HUES48 (cell line): ENCODE data around the gene ANKRD63.

ENCODE experiments used
- H3K27ac ChIP-seq: one replicate; pipeline ENCODE4 v1.7.0; 2013; ENCODE audit warnings: low read depth, low read length, inconsistent platforms
- H3K27me3 ChIP-seq: 2 replicates; pipeline ENCODE4 v1.6.1; 2013; ENCODE audit warnings: mild to moderate bottlenecking, low read length; ENCODE audit not compliant: control insufficient read depth, insufficient read depth
- H3K36me3 ChIP-seq: 2 replicates; pipeline ENCODE4 v1.6.1; 2013; ENCODE audit warnings: low read length; ENCODE audit not compliant: control insufficient read depth, insufficient read depth
- H3K4me1 ChIP-seq: 2 replicates; pipeline ENCODE4 v1.6.1; 2013; ENCODE audit warnings: mild to moderate bottlenecking, low read length; ENCODE audit not compliant: control insufficient read depth, insufficient read depth
- H3K4me3 ChIP-seq: 2 replicates; pipeline ENCODE4 v1.5.1; 2013; ENCODE audit warnings: mild to moderate bottlenecking, low read depth, low read length
- H3K9ac ChIP-seq: 2 replicates; pipeline ENCODE4 v1.6.1; 2013; ENCODE audit warnings: mild to moderate bottlenecking, low read depth, low read length, moderate library complexity
- H3K9me3 ChIP-seq: 2 replicates; pipeline ENCODE4 v1.6.1; 2013; ENCODE audit warnings: low read length; ENCODE audit not compliant: control insufficient read depth, insufficient read depth

ANKRD63 gene

DNA sequence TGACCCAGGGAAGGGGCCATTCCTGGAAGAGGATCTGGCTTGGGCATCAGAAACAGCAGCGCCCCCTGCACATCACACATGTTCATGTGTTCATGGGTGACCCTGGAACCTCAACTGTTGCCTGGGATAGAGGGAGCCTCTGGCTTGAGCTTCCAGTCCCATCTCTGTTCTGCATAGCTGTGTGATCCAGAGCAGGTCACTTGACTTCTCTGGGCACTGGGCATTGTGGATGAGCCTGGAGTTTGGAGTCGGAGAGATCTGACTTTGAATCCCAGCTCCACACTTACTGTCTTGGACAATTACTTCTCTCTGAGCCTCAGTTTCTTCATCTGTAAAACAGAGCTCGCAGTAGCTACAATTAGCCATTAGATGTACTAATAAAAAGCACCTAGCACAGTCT is 28.4 kb downstream of the ANKRD63 start:
- H3K4me3 ChIP-seq, result no peak overlapping the region
- no peak overlapping the region for H3K27ac ChIP-seq
- H3K9ac ChIP-seq, result no peak overlapping the region
- peaks cover 11% of the 10 kb centered on the region for H3K4me1 ChIP-seq
- no peaks in the 10 kb centered on the region for H3K9me3 ChIP-seq
- H3K36me3 ChIP-seq, result no peaks in the 10 kb centered on the region
- H3K27me3 ChIP-seq, result peaks cover 36% of the 10 kb centered on the region

- H3K9me3 ChIP-seq, result no peaks in the 10 kb centered on the region
- no peak overlapping the region for H3K27ac ChIP-seq
- H3K9ac ChIP-seq, result no peak overlapping the region
- H3K4me3 ChIP-seq, result peak overlapping the region; percentile 70
- 0 out of 2 replicates have a peak, but pooled peaks cover 5% of the 10 kb centered on the region for H3K4me1 ChIP-seq
- H3K27me3 ChIP-seq, result peaks cover 36% of the 10 kb centered on the region
- H3K36me3 ChIP-seq, result no peaks in the 10 kb centered on the region
Observed at GRCh38 chr15:40253167-40253790, 29.6 kb downstream of the ANKRD63 start.

GRCh38 chr15:40252438-40253166 is 30.3 kb downstream of the ANKRD63 start:
- H3K9me3 ChIP-seq, result no peaks in the 10 kb centered on the region
- H3K4me3 ChIP-seq, result peak overlapping the region; percentile 70
- H3K36me3 ChIP-seq, result no peaks in the 10 kb centered on the region
- H3K9ac ChIP-seq, result no peak overlapping the region; the same call in 1 of the 2 replicates
- H3K4me1 ChIP-seq, result 0 out of 2 replicates have a peak, but pooled peaks cover 5% of the 10 kb centered on the region
- peaks cover 36% of the 10 kb centered on the region for H3K27me3 ChIP-seq
- no peak overlapping the region for H3K27ac ChIP-seq

GRCh38 chr15:40252141-40252437 is 30.8 kb downstream of the ANKRD63 start:
- Histone ChIP-seq H3K27ac (no peak overlapping the region), H3K9me3 (no peaks in the 10 kb centered on the region), H3K4me1 (0 out of 2 replicates have a peak, but pooled peaks cover 5% of the 10 kb centered on the region), H3K27me3 (peaks cover 36% of the 10 kb centered on the region), H3K9ac (no peak overlapping the region), H3K36me3 (no peaks in the 10 kb centered on the region), H3K4me3 (peak overlapping the region; percentile 70)

GRCh38 chr15:40251486-40252140 is 31.3 kb downstream of the ANKRD63 start:
- H3K4me1 ChIP-seq, result 0 out of 2 replicates have a peak, but pooled peaks cover 5% of the 10 kb centered on the region
- no peak overlapping the region for H3K27ac ChIP-seq
- H3K9me3 ChIP-seq, result no peaks in the 10 kb centered on the region
- no peak overlapping the region for H3K9ac ChIP-seq
- peaks cover 36% of the 10 kb centered on the region for H3K27me3 ChIP-seq
- H3K4me3 ChIP-seq, result peak overlapping the region; percentile 70; the same call in 1 of the 2 replicates
- no peaks in the 10 kb centered on the region for H3K36me3 ChIP-seq

GRCh38 chr15:40250771-40251483 is 31.9 kb downstream of the ANKRD63 start:
- H3K9ac ChIP-seq, result no peak overlapping the region
- H3K9me3 ChIP-seq, result no peaks in the 10 kb centered on the region
- no peaks in the 10 kb centered on the region for H3K36me3 ChIP-seq
- H3K27ac ChIP-seq, result no peak overlapping the region
- no peak overlapping the region for H3K4me3 ChIP-seq
- 0 out of 2 replicates have a peak, but pooled peaks cover 5% of the 10 kb centered on the region for H3K4me1 ChIP-seq
- peaks cover 36% of the 10 kb centered on the region for H3K27me3 ChIP-seq

GRCh38 chr15:40250304-40250656 is 32.6 kb downstream of the ANKRD63 start:
- H3K36me3 ChIP-seq, result no peaks in the 10 kb centered on the region
- peaks cover 9% of the 10 kb centered on the region; the same call in 1 of the 2 replicates for H3K4me1 ChIP-seq
- no peak overlapping the region for H3K4me3 ChIP-seq
- H3K27me3 ChIP-seq, result peaks cover 36% of the 10 kb centered on the region
- H3K27ac ChIP-seq, result no peak overlapping the region
- no peaks in the 10 kb centered on the region for H3K9me3 ChIP-seq
- no peak overlapping the region for H3K9ac ChIP-seq

- Histone ChIP-seq H3K27ac (no peak overlapping the region), H3K9me3 (no peaks in the 10 kb centered on the region), H3K27me3 (peaks cover 36% of the 10 kb centered on the region), H3K4me1 (peaks cover 10% of the 10 kb centered on the region; the same call in 1 of the 2 replicates), H3K36me3 (no peaks in the 10 kb centered on the region), H3K4me3 (no peak overlapping the region), H3K9ac (no peak overlapping the region)
Observed at GRCh38 chr15:40249477-40250303, 33.2 kb downstream of the ANKRD63 start.

DNA sequence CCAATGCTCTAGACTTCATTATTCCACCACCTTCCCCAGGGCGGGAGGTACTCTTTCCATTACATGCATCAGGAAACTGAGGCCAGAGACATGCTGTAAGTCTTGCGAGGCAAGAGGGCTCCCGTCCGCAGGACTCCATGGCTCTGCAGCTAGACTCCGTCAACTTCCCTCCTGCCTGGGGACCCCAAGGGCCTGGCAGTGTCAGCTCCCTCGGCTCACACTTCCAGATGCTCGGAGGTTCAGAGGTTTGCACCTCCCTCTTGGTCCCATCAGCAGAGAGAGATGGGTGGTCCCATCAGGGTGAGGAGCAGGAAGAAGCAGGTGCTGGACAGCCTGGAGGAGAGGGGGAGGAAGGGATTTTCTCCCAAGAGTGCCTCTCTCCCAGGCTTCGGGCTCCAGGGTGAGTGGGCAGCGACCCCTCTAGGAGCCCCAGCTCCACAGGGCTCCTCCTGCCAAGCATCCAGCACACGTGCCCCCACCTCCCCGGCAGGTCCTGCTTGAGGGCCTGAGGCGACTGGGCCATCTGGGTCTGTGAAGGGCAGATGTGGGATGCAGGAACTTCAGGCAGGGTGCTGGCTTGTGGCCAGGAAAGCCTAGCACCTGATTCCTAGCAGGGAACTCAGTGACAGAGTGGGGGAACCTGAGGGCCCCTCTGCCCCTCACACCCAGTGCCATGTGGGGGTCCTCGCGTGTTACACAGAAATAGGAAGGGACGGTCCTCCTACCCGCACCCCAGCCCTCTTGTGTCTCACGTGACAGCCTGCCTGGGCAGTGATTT is 34.7 kb downstream of the ANKRD63 start:
- H3K36me3 ChIP-seq, result no peaks in the 10 kb centered on the region
- no peaks in the 10 kb centered on the region for H3K9me3 ChIP-seq
- no peak overlapping the region for H3K4me3 ChIP-seq
- no peak overlapping the region for H3K9ac ChIP-seq
- H3K4me1 ChIP-seq, result peaks cover 8% of the 10 kb centered on the region; the same call in 1 of the 2 replicates
- peaks cover 23% of the 10 kb centered on the region for H3K27me3 ChIP-seq
- no peak overlapping the region for H3K27ac ChIP-seq
